Upper lobe of left lung (tissue), 6 donors: Measurements from ENCODE around the gene SLC6A18. TPM values are rescaled to one million over a fixed set of nuclear protein-coding genes. Genes with fewer than 3 reads are reported as not detected.

ENCODE experiments used
- ATAC-seq, 2 donors: fragments of 200-7000 bp; cut with Tn5 transposase; one replicate each; pipeline ENCODE4 v1.9.1; 2022; ENCODE audit warnings: mild to moderate bottlenecking in 2 of 2, moderate library complexity in 2 of 2; ENCODE audit not compliant: low FRiP score in 2 of 2
- DNase-seq, 2 donors: peaks; one replicate each; pipeline ENCODE4 v3.0.0-alpha.2; 2019 to 2020
- H3K27ac ChIP-seq, 4 donors: fragments of 200-600 bp; sonication (generic); one replicate each; pipeline ENCODE4 v1.5.1; 2016 to 2019
- H3K27me3 ChIP-seq, 4 donors: fragments of 200-600 bp; sonication (generic); one replicate each; pipeline ENCODE4 v1.5.1; 2017 to 2019
- H3K36me3 ChIP-seq, 4 donors: fragments of 200-600 bp; sonication (generic); one replicate each; pipeline ENCODE4 v1.5.1; 2016 to 2019
- H3K4me1 ChIP-seq, 4 donors: fragments of 200-600 bp; sonication (generic); one replicate each; pipeline ENCODE4 v1.5.1; 2018 to 2019
- H3K4me3 ChIP-seq, 4 donors: fragments of 200-600 bp; sonication (generic); one replicate each; pipeline ENCODE4 v1.5.1; 2017 to 2019; ENCODE audit warnings: mild to moderate bottlenecking in 2 of 4, moderate library complexity in 1 of 4
- H3K9me3 ChIP-seq, 4 donors: fragments of 200-600 bp; sonication (generic); one replicate each; pipeline ENCODE4 v1.5.1; 2018 to 2019
- CTCF ChIP-seq, 6 experiments: fragments of 450-650 bp in 4 of 6; fragments of 200-600 bp in 2 of 6; sonication (generic) in 2 of 6; IDR thresholded peaks; one replicate each; pipeline ENCODE4 v1.5.1; 2016 to 2019; ENCODE audit warnings: antibody characterized with exemption in 6 of 6
- EP300 ChIP-seq, 4 donors: sonication (generic); formaldehyde crosslinking; IDR thresholded peaks; one replicate each; pipeline ENCODE4 v1.5.1; 2017; ENCODE audit warnings: antibody characterized with exemption in 4 of 4, control low read depth in 2 of 4
- POLR2A ChIP-seq, 4 donors: fragments of 450-650 bp; IDR thresholded peaks; one replicate each; pipeline ENCODE4 v1.5.1; 2016 to 2017; ENCODE audit warnings: antibody characterized with exemption in 4 of 4, mild to moderate bottlenecking in 2 of 4
- POLR2AphosphoS5 ChIP-seq, 2 donors: sonication (generic); formaldehyde crosslinking; IDR thresholded peaks; one replicate each; pipeline ENCODE4 v1.5.1; 2017; ENCODE audit warnings: antibody characterized with exemption in 2 of 2
- whole genome bisulfite sequencing, 2 donors: methylation state at CpG; one replicate each; pipeline ENCODE4 v1.1.5; 2017 to 2018; 5-methylcytosine and 5-hydroxymethylcytosine counted together
- total RNA-seq, 6 donors: library from RNA; depleted of rRNA in 4 of 6; stranded (reverse); fragments of >200 nt in 4 of 6; gene quantifications; one replicate each; pipeline versions ENCODE4 v1.1.0 to v1.2.1, GENCODE V29; 2016 to 2021
- donor health status: DM: no; HTN: no; CAD: no; lungs with moderate emphysema.
- donor health status: DM: no; HTN: yes; CAD: no; lungs with severe emphysema.

Gene SLC6A18
- total RNA-seq, 6 donors from 2014 or later, result not detected

DNA sequence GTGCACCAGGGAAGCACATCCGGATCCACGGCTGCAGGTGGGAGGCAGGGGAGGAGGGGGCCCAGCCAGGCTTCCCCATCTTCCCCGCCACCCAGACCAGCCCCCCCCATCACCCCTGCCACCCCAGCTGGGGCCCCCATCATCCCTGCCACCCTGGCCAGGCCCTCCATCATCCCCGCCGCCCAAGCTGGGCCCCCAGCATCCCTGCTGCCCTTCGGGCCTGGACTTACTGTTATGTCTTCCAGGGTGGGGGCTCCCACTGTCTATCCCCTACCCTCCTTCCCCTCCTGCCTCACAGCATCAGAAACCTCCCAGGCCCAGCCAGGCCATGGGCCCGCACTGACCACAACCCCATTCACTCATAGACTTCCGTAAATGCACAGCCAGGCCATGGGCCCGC lies 27.5 kb downstream of the SLC6A18 start:
- TF ChIP-seq POLR2A (IDR thresholded peaks at IDR 0.05) (no peak), CTCF (IDR thresholded peaks at IDR 0.05) (no peak), POLR2AphosphoS5 (IDR thresholded peaks at IDR 0.05) (no peak), EP300 (IDR thresholded peaks at IDR 0.05) (no peak)
- Histone ChIP-seq H3K9me3 (no peaks in the 10 kb centered on the region), H3K4me3 (no peak overlapping the region), H3K4me1 (no peaks in the 10 kb centered on the region), H3K27ac (no peak overlapping the region), H3K27me3 (no peaks in the 10 kb centered on the region), H3K36me3 (no peaks in the 10 kb centered on the region)
- peak in 1 of 2 donors; percentile 42 for DNase-seq
- no peak for ATAC-seq
- 83 to 89% methylated on average over 5 to 8 of the region's 9 CpGs for WGBS, 2 donors

GRCh38 chr5:1253456-1254105 lies 28.4 kb downstream of the SLC6A18 start:
- H3K27ac ChIP-seq, result no peak overlapping the region
- peak in 1 of 2 donors; percentile 79 for DNase-seq
- H3K4me3 ChIP-seq, result no peak overlapping the region
- 85 to 92% methylated on average over 8 to 22 of the region's 33 CpGs for WGBS, 2 donors
- H3K9me3 ChIP-seq, result no peaks in the 10 kb centered on the region
- no peak for TF ChIP-seq POLR2A (IDR thresholded peaks at IDR 0.05)
- TF ChIP-seq CTCF (IDR thresholded peaks at IDR 0.05), result no peak
- no peak for TF ChIP-seq POLR2AphosphoS5 (IDR thresholded peaks at IDR 0.05)
- TF ChIP-seq EP300 (IDR thresholded peaks at IDR 0.05), result no peak
- H3K27me3 ChIP-seq, result no peaks in the 10 kb centered on the region
- H3K36me3 ChIP-seq, result no peaks in the 10 kb centered on the region
- H3K4me1 ChIP-seq, result no peaks in the 10 kb centered on the region
- ATAC-seq, result no peak

GRCh38 chr5:1254196-1254595 lies 29.0 kb downstream of the SLC6A18 start:
- Histone ChIP-seq H3K9me3 (no peaks in the 10 kb centered on the region), H3K4me3 (no peak overlapping the region), H3K4me1 (no peaks in the 10 kb centered on the region), H3K27ac (no peak overlapping the region), H3K27me3 (no peaks in the 10 kb centered on the region), H3K36me3 (no peaks in the 10 kb centered on the region)
- ATAC-seq (no peak), DNase-seq (peak in 1 of 2 donors; percentile 69)
- WGBS, 2 donors, result 88 to 91% methylated on average over 9 to 12 of the region's 19 CpGs
- TF ChIP-seq POLR2A (IDR thresholded peaks at IDR 0.05) (no peak), EP300 (IDR thresholded peaks at IDR 0.05) (no peak)

GRCh38 chr5:1255081-1255561 lies 29.9 kb downstream of the SLC6A18 start:
- TF ChIP-seq POLR2AphosphoS5 (IDR thresholded peaks at IDR 0.05), result no peak
- TF ChIP-seq CTCF (IDR thresholded peaks at IDR 0.05), result no peak
- TF ChIP-seq POLR2A (IDR thresholded peaks at IDR 0.05), result no peak
- TF ChIP-seq EP300 (IDR thresholded peaks at IDR 0.05), result no peak
- Histone ChIP-seq H3K27ac (no peak overlapping the region), H3K36me3 (no peaks in the 10 kb centered on the region), H3K4me3 (no peak overlapping the region), H3K27me3 (no peaks in the 10 kb centered on the region), H3K4me1 (no peaks in the 10 kb centered on the region), H3K9me3 (no peaks in the 10 kb centered on the region)
- no peak for ATAC-seq
- WGBS, 2 donors, result 68 to 75% methylated on average over 14 to 16 of the region's 16 CpGs
- peak in 1 of 2 donors; percentile 32 for DNase-seq

- no peak for TF ChIP-seq EP300 (IDR thresholded peaks at IDR 0.05)
- no peak for TF ChIP-seq POLR2A (IDR thresholded peaks at IDR 0.05)
- TF ChIP-seq POLR2AphosphoS5 (IDR thresholded peaks at IDR 0.05), result no peak
- TF ChIP-seq CTCF (IDR thresholded peaks at IDR 0.05), result no peak
- Histone ChIP-seq H3K9me3 (peaks cover 0 to 3% (median 0%) of the 10 kb centered on the region in 4 donors), H3K36me3 (no peaks in the 10 kb centered on the region), H3K4me1 (no peaks in the 10 kb centered on the region), H3K4me3 (no peak overlapping the region), H3K27me3 (no peaks in the 10 kb centered on the region), H3K27ac (no peak overlapping the region)
- WGBS, 2 donors, result 83 to 90% methylated on average over 2 to 15 of the region's 23 CpGs
- DNase-seq, result peak in 1 of 2 donors; percentile 61
- no peak for ATAC-seq
These were observed 31.6 kb downstream of the SLC6A18 start for GRCh38 chr5:1256776-1257175.
